Hematopoietic multipotent progenitor cell (in vitro differentiated cells): Measurements from ENCODE around the gene IGFBP4. TPM values are rescaled to one million over a fixed set of nuclear protein-coding genes. Genes with fewer than 3 reads are reported as not detected.

Experiments used
- DNase-seq, 3 donors: peaks; one replicate each; pipeline ENCODE4 v3.0.0-alpha.2; 2011 to 2015; ENCODE audit warnings: low read depth in 2 of 3, low spot score in 2 of 3
- total RNA-seq: library from RNA; depleted of rRNA; stranded (reverse); fragments of >200 nt; gene quantifications from one replicate; pipeline ENCODE4 v1.2.3, GENCODE V29; 2012

The IGFBP4 gene
- total RNA-seq, 1 donor = 1.3 TPM

DNA sequence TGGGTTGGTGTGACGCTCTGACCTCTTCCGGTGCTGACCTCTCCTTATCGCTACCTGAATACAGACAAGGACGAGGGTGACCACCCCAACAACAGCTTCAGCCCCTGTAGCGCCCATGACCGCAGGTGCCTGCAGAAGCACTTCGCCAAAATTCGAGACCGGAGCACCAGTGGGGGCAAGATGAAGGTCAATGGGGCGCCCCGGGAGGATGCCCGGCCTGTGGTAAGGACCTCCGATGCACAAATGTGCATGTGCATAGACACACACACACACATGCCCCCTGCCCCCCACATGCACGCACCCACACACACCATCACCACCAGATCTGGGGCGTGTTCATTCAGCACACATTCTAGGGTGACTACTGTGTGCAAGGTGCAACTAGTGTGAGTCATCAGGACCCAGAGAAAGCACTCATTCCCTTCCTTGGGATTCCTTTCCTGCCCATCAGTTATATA lies 9.7 kb downstream of the IGFBP4 start:
- no peak for DNase-seq

DNA sequence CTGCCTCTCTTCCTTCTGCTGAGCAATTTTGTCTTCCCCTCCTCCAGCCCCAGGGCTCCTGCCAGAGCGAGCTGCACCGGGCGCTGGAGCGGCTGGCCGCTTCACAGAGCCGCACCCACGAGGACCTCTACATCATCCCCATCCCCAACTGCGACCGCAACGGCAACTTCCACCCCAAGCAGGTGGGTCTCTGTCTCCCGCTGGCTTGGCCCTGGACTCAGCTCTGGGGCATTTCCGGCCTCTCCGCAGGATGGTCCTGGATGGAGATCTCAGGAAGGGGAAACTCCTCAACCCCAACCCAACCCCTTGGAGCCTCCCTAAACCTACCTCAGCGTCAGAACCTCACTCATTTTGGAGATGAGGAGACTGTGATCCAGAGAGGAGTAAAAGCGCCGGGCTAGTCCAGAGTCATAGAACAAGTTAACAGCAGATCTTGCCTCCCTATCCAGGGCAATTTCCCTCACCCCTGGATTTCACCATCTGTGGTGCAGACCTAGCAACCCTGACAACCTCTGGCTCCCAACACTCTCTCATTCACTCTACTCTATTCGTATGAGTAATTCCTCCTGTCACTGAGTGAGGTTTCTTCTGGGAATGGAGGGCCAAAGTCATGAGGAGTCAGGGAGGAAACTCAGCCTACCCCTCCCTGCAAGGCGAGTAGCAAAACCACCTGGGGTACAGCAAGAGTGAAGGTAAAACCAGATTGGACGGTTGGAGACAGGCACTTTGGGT lies 10.8 kb downstream of the IGFBP4 start:
- no peak for DNase-seq

DNA sequence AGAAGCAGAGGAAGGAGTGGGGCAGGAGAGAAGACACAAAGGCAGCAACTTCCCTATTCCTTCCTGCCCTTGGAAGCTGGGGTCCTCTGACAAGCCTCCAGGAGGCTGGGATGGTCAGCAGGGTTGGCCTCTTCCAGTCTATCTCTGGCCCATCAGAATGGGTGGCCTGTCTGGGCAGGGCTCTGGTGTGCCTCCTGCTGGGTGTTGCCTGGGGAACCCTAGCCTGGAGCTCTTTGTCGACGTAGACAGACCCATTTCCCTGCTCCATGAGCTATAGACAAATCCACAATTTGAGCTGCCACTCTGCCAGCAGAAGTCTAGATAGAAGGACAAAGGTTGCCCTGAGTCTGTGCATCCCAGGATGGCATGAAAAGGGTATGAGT lies 11.4 kb downstream of the IGFBP4 start:
- no peak for DNase-seq

DNA sequence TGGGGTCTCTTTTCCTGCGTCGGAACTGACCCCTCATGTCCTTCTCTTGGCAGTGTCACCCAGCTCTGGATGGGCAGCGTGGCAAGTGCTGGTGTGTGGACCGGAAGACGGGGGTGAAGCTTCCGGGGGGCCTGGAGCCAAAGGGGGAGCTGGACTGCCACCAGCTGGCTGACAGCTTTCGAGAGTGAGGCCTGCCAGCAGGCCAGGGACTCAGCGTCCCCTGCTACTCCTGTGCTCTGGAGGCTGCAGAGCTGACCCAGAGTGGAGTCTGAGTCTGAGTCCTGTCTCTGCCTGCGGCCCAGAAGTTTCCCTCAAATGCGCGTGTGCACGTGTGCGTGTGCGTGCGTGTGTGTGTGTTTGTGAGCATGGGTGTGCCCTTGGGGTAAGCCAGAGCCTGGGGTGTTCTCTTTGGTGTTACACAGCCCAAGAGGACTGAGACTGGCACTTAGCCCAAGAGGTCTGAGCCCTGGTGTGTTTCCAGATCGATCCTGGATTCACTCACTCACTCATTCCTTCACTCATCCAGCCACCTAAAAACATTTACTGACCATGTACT lies 13.2 kb downstream of the IGFBP4 start:
- DNase-seq = no peak

DNA sequence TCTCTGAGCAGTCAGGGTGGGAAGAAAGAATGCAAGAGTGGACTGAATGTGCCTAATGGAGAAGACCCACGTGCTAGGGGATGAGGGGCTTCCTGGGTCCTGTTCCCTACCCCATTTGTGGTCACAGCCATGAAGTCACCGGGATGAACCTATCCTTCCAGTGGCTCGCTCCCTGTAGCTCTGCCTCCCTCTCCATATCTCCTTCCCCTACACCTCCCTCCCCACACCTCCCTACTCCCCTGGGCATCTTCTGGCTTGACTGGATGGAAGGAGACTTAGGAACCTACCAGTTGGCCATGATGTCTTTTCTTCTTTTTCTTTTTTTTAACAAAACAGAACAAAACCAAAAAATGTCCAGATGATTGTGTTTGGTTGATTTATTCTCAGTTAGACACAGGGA lies 14.1 kb downstream of the IGFBP4 start:
- no peak for DNase-seq

DNA sequence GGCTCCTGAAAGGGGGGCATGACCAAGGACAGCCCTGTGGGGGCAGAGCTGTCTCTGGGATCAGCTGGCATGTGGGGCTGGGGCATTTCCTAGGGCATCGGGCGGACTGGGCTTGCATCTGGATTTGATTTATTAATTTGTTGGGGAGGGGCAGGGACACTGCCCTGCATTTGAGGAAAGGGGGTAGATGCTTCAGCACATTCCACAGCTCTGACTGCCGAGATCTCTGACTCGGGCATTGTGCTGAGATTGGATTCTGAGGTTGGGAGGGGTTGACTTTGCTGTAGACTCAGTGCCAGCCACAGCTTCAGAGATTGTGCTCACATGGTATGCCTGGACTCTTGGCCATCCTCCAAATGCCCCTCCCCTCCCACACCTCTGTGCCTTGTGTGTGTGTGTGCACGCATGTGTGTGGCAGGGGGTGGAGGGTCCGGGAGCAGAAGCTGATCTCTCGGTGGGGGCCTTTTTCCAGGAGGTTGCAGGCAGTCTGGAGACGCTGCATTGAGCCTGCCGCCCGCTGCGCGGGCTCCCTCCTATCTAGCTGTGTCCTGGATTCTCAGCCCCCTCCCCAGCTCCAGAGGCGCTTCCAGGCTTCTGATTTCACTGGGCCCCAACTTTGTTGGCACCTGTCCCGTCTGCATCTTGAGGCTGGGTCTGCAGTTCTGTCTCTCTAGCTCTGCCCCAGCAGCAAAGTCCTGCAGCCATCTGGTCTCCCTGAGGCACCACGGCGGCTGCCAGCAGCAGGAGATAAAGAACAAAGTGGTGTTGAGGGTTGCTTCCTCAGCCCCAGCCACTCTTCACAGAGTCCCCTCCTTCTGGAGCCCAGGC lies 14.9 kb downstream of the IGFBP4 start:
- DNase-seq = no peak

DNA sequence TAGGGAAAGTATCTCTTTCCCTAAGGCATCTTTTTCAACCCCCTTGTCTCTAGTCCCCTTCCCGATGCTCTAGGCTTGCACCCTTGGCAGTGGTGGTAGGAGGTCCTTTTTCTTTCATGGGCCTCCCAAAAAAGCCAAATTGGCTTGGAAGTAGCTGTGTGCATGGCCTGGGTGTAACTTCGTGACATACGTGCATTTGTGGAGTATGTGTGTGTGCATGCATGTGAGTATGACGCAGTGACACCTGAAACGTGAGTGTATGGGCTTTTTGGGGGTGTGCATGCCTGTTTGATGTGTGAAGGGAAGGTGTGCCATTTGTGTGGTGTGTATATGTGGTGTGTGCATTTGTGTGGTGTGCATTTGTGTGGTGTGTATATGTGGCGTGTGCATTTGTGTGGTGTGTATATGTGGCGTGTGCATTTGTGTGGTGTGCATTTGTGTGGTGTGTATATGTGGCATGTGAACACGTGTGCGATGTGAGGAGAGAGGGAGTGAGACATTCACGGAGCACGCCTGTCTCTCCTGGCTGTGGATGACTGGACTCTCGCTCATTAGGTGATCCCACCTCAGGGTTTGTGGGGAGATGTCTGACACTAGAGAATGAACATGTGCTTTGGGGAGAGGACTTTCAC lies 15.7 kb downstream of the IGFBP4 start:
- no peak for DNase-seq

DNA sequence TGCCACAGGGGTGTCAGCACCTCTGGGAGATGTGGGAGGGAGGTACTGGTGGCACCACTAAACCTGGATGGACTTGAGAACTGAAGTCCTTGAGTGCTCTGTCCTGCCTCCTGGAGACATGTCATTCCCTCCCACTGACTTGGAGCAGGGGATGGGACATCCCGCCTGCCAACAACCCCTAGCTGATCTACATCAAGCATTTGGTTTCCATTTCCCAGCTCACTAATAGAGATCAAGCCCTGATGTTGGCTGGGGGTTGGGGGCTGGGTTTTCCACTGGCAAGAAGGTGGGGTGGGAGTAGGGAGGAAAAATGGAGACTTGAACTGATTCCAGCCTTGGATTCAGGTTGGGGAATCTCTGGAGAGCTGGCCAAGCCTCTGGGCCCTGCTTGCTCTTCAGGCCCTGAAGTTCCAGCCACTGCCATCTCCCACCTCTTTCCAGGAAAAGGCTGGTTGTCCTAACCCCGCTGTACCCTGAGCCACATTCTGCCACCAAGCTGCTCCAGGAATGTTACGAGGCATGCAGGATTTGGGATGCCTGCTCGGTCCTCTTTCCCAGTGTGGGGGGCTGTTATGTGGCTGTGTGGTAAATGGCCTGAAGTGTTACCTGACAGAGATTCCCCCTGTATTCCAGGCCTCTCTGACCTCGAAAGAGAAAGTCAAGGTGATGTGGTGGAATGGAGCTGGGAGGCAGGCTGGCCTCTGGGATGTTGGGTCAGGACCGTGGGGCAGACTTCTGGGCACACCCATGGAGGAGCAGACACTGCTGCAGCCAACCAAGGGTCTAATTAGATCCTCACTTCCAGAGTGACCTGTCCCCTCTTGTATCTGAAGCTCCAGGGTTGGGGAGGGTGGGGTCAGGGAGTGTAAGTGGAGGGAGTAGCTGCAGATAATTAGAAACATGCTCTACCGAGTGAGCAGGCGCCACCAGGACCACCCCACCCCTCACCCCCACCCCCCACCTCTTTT lies 16.7 kb downstream of the IGFBP4 start:
- DNase-seq = no peak

DNA sequence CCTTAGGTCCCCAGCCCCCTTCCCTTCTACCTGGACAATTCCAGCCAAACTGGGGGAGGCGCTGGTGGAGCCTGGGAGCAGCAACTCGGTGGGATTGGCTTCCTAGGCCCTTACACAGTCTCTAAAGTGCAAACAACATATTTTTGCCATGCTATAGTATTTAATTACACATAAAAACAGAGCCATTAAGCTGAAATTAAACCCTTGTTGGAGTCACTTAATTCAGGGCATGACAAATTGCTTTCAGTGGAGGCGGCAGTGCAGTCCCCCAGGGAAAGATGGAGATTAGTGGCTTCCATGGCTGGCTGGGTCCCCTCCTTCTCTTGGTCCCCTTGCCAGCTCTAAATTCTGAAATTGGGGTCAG lies 17.3 kb downstream of the IGFBP4 start:
- DNase-seq = no peak

DNA sequence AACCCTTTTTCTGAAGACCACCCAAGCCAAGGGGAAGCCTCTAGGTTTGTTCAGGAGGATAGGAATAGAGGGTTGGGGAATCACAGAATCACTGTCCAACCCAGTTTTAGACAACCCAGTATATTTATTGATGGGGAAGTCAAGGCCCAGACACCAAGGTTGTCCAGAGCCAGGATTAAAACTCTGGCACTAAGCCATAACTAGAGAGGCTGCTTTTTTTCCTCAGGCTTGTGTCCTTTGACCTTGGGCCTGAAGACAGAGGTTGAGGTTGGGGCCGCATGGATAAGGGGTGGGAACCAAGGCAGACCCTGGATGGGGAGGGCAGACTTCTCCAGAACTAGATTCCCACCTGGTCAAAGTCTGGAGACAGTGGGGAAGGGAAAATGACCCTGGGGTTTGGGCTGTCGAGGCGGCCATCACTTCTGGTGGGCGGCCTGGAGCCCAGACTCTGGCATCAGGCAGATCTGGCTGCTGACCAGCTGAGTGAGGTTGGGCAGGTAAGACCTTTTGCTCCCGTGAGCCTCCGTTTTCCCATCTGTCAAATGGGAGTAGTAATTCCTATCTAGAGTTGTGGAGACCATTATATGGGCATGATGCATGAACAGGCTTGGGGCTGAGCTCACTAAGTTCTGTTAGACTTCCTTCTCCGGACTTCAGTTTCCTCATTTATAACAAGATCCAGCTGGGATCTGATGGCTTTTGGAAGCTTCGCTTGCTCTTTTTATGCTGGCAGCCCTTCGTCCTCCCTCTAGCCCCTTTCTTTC lies 17.9 kb downstream of the IGFBP4 start:
- no peak for DNase-seq

DNA sequence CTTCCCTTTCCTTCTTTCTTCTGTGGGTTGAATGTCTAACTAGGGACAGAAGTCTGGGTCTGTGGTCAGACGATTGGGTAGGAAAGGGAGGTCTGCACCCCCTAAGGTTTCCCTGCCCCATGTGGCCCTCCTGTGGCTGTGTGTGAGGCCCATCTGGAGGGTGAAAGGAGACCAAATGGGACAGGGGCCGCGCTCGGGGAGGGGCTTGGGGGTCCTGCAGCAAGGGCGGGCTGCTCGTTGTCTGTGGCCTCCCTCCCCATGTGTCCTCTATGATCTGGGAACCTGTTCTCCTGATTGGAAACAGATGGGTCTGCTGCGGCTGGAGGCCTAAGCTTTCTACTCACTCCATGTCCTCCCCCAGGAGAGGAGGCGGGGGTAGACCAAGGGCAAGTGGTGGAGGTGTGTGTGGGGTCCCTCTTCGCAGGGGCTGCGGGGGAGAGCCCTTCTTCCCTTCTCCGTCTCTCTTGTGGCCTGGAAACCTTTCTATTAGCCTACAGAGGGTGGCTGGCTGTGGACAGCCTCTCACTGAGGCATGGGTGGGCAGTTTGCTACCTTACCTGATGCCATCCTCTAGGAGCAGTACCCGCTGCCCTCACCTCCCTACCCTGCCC lies 18.6 kb downstream of the IGFBP4 start:
- DNase-seq = no peak

DNA sequence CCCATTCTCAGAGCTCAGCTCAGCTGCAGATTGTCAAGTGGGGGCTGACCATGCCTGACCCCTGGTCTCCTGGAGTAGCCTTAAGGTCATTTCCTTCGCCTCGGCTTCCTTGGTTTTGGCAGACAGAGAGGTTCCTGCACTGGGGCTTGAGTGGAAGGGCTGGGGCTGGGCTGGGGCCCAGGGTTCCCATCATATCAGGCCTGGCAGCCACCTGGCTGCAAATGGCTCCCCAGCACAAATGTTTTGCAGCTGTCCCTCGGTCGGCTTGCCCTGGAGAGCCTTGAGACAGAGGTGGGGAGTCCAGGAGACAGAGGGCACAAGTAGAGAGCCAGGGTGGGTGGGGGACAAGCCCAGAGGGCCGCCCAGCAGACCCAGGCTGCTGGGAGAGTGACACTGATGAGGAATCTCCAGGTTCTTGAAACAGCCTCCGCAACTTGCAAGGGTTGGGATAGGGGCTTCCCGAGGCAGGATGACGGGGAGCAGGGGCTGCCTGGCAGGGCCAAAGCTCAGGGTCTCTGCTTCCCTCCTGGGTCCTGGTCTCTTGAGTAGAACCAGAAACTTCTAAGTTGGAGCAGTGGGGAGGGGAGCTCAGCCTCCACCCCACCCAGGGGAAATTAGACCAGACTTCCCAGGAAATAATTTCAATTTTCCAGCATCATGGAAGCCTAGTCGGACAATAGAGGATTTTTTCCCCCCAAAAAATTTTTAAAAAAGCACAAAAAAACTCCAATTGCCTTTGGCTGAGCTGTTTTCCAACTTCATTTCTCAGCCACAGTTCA lies 19.3 kb downstream of the IGFBP4 start:
- no peak for DNase-seq

DNA sequence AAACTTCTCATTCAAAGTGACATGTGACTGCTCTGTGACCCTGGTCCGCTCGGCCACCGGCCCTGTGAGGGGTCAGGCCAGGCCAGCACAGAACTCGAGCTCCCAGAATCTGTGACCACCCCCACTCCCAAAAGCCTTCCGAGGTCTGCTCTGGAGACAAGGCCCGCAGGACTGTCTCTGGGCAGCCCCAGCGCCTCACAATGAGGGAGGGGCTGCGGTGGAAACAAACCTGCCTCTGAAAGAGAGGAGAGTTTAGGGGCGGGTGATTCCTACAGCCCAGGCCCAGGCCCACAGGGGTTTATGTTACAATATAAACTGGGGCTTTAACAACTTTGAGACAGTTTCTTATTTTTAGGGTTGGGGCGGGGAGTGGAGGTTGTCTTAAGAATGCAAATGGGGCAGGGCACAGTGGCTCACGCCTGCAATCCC lies 19.9 kb downstream of the IGFBP4 start:
- no peak for DNase-seq

DNA sequence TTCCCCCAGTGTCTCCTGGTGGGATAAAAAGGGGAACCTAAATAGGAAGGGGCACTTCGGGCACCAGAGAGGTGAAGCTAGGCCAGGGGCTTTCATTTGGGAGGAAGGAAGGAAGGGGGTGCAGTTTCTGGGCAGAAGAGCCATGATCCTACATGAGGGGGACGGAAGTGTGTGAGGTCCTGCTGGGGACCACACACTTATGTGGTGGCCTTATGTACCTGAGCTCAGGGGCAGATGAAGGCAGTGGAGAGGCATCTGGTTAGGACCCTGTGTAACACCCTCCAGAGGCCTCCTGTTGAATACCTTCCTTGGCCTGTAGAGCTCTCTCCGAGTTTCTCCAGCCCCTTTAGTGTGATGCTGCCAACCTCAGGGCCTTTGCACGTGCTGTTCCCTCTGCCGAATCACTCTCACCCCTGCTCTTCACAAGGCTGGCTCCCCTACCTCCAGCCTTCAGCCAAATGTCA lies 21.2 kb downstream of the IGFBP4 start:
- no peak for DNase-seq

DNA sequence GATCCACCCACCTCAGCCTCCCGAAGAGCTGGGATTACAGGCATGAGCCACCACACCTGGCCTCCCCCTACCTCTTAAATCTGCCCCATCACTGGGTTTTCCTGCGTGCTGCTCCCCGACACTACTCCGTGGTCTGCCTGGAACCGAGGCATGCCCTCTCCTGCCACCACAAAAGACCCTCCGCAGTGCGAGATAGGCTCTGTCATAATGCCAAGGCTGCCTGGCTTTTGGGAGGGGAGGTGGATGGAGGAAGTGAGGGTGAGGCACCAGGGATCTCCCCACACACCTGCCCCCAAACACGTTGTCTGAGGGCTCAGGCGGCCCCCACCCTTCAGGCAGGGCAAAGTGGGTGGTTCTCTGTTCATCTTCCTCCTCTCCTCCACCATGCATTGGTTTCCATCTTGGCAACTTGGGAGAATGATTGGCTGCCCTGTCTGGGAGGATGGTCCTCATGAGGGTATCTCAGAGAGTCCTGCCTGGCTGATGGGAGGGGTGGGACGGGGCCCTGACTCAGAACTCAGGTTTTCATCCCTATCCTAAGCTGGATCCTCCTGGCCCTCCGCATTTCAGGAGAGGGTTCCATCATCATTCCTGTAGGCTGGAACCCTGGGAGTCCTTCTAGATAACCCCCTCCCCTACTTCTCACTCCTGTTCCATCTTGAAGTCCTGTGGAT lies 23.2 kb downstream of the IGFBP4 start:
- DNase-seq = no peak

DNA sequence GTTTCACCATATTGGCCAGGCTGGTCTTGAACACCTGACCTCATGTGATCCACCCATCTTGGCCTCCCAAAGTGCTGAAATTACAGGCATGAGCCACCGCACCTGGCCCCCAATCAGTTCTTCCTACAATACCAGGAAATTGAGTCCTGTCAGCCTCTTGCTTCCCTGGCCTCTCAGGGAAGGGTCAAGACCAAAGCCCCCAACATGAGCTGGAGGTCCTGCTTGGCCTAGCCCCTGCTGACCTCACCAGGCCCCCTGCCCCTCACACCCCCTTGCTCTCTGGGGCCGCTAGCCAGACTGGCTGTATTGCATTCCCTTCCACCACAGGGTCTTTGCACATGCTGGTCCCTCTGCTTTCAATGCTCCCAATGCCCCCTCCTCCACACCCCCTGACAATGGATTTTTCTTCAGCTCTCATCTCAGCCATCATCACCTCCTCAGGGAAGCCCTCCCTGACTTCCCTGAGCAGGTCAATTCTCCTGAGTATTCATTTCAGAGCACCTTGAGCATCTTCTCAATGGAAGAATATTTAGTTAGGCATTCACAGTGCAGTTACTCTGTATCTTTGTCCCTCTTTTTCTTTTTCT lies 24.1 kb downstream of the IGFBP4 start:
- no peak for DNase-seq

DNA sequence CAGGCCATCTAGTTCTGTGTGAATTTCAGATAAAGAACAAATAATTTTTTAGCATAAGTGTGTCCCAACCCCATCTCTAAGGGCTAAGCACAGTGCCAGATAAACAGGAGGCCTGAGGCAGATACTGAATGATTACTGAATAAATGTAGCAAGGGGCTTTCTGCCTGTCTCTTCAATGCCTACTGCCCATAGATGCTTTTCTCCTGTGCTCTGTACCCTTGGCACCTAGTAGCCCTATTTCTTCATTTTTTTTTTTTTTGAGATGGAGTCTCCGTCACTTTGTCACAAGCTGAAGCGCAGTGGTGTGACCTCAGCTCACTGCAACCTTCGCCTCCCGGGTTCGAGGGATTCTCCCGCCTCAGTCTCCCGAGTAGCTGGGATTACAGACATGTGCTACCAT lies 25.3 kb downstream of the IGFBP4 start:
- DNase-seq = no peak
